Stimulated activated CD4-positive, alpha-beta T cell treated with anti-CD3 and anti-CD28 coated beads, Interleukin-1b, Interleukin-23, amount 100 ng/mL, for 24 hours (primary cell): ENCODE measurements around the gene GPR171.

Experiments
- DNase-seq, 4 experiments: peaks; one replicate each; pipeline ENCODE4 v3.0.0-alpha.2; 2020; ENCODE audit warnings: low read depth in 4 of 4, low spot score in 1 of 4

Gene GPR171

GRCh38 chr3:151182349-151183079 lies 20.5 kb downstream of the GPR171 start:
- no peak for DNase-seq

DNA sequence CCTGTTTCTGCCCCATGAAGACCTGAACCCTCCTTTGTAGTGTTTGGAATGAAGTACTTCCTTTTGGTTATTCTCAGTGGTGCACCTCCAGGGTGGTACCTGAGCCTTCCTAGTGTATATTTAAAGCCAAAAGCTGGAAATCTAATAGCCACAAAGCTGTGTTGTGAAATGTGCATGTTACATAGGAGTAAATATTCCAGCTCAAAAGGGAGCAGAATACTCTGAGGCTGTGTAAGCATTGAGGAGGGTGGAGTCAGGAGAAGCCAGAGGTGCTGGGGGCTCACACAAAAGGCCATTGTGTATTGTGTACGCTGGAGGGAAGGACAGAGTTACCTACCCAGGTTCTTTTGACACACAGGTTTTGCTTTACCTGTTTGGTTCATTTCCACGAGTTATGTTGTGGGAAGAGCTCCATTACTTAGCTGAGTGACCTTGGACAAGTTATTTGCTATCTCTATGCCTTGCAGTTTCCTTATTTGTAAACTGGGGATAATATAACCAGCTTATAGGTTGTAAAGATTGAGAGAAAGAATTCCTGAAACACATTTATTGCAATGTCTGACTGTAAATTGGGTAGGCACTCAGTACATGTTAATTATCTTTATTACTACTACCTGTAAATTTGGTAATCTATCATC lies 24.7 kb downstream of the GPR171 start:
- no peak for DNase-seq

DNA sequence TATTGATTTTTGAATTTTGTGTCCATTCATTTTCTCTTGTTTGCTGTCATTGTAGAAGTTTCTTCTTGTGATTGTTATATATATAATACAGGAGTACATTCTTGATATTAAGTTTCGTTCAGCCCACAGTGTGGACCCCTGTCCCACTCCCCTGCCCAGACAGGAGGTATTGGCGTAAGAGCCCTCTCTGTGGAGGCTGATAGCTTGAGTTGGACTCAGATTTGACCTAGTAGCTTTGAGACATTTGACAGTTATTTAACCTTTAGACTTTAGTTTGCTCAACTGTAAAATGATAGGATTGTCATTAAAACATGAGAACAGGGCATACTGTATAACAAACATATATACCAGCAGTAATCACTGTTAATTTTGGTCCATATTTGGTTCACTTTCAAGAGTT lies 27.1 kb downstream of the GPR171 start:
- no peak for DNase-seq

DNA sequence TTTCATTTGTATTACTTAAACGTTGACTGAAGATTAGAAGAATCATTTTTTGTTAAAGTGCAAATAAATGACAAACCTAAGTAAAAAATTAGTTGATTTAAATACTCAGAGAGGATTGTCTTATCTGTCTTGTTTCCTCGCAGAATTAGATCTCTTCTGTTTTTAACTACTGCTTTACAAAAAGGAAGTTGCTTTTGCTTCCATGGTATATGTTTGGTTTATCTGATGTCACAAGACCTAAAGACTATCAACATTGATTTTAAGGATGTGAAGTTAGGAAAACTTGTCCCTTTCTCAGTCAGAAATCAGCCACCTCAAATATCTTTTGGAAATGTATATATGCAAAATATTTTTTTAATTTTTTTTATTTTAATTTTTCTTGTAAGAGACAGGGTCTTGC lies 28.7 kb downstream of the GPR171 start:
- no peak for DNase-seq

DNA sequence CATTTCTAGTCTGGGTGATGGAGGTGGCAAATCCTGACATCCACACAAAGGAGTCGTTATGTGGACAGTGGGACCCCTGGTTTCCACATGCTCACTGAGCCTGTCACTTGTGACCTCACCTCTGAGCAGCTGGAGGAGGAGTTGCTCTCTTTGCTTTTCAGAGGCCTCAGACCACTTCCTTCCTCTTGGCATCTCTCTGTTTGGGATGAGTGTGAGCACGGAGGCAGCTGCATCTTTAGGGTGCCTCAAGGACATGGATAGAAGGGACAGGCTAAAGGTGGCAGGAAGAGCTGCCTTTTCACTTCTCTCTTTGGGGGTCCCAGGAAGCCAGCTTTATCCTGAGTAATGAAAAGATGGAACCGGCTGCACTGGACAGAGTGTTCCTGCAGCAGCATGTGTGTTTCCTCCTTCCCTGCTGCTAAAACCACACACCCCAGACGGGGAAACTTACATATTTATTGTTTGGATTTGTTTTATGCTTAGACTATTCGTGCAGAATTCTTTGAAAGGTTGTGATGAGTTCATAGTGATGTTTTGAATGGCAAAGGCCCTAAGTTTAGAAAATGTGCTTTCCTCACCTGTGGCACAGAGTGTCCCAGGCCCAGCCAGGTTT lies 31.8 kb downstream of the GPR171 start:
- DNase-seq, result no peak

- DNase-seq, result peak in 2 of 4 experiments; percentile 20 to 49
Observed at GRCh38 chr3:151169948-151170679, 32.9 kb downstream of the GPR171 start.

DNA sequence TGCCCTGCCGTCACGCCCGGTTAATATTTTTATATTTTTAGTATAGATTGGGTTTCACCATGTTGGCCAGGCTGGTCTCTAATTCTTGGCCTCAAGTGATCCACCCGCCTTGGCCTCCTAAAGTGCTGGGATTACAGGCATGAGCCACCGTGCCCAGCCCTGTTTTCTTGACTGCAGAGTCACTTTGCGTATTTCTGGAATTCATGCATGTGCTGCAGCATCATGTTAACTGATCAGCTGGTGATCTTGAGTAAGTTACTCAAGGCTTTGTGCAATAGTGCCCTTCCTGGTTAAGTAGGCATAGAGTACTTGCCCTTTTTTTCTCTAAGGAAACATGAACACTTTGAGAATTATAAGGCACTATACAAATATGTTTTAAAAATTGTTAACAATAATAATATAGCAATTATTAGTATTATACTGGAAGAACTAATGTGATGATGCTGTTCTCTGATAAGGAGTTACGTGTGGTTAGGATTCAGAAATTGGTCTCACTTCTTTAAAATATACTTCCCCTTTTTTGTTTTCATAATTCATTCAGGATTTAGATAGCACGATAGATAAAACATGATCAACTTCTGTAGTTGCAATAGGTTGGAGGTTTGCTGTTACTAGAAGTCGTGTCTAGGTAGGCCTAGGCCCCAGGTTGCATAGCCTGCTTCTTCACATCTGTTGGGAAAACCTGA lies 33.6 kb downstream of the GPR171 start:
- no peak for DNase-seq

GRCh38 chr3:151168269-151169094 lies 34.5 kb downstream of the GPR171 start:
- DNase-seq, result peak; percentile 67 to 74 (median 71)

- DNase-seq, result no peak
Observed at GRCh38 chr3:151166161-151166560, 36.9 kb downstream of the GPR171 start.

- no peak for DNase-seq
Observed at GRCh38 chr3:151165226-151165625, 37.8 kb downstream of the GPR171 start.

- DNase-seq, result no peak
Observed at GRCh38 chr3:151159806-151160205, 43.2 kb downstream of the GPR171 start.

DNA sequence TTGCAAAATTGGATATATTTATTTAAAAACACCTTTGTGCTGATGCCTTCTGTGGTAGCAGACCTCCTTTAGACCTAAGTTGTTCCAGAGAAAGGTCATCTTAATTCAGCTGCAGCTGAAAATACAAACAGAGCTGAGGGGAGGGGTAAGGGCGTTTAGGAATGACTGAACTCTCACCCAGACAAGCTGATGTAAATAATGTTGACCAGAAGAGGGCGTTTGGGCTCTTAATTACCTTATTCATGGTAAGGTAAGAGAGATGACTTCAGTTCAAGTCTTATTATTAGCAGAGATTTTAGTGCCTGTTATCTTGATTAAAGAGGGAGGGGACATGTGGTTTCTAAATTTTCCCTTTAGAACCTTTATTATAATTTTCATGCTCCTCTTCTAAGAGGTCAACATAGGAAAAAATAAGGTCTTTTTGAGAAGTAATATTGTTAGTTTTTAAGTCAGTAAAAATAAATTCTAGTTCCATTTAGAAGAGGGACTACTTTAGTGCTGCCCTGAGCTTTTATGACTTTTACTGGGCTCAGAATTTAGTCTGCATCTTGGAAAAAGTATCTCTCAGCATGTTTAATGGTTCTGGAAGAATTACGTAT lies 46.3 kb downstream of the GPR171 start:
- no peak for DNase-seq

GRCh38 chr3:151155409-151156128 lies 47.4 kb downstream of the GPR171 start:
- no peak for DNase-seq

GRCh38 chr3:151154566-151154965 lies 48.5 kb downstream of the GPR171 start:
- no peak for DNase-seq

GRCh38 chr3:151152455-151153079 lies 50.4 kb downstream of the GPR171 start:
- no peak for DNase-seq
